ENCODE measurements around the gene MAST4. TPM values are rescaled to one million over a fixed set of nuclear protein-coding genes. Genes with fewer than 3 reads are reported as not detected.

Gene MAST4
- total and polyA plus RNA-seq, 2 of the 13 experiments (the other 11 are each of a cell fraction or from before 2014, with no cell fraction given) = 3.4 to 3.7 TPM

DNA sequence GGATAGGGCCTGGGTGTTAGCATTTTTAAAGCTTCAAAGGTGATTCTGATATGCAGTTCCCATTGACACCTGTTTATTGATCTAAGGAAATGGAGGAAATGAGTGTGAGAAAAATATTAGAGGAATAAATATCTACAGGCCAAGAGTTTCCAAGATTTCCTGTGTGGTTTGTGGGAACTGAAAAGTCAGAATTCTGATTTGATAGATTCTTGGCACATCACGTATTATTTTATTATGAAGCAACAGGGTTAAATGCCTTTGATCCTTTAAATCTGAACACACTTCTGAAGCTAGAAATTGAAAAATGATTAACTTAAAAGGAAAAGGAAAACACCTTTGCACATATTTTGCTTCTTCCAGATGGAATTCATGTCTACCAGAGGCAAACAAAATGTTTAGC, 486.7 kb downstream of the MAST4 start (continued):
- TF ChIP-seq, protein P1, sequence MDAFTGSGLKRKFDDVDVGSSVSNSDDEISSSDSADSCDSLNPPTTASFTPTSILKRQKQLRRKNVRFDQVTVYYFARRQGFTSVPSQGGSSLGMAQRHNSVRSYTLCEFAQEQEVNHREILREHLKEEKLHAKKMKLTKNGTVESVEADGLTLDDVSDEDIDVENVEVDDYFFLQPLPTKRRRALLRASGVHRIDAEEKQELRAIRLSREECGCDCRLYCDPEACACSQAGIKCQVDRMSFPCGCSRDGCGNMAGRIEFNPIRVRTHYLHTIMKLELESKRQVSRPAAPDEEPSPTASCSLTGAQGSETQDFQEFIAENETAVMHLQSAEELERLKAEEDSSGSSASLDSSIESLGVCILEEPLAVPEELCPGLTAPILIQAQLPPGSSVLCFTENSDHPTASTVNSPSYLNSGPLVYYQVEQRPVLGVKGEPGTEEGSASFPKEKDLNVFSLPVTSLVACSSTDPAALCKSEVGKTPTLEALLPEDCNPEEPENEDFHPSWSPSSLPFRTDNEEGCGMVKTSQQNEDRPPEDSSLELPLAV (CRISPR knock-in tag; conservative IDR thresholded peaks at IDR 0.05; ENCODE audit: low read depth) = no peak
- TF ChIP-seq RFXANK (CRISPR knock-in tag; IDR thresholded peaks at IDR 0.05) (no peak), ATF1 (CRISPR knock-in tag; IDR thresholded peaks at IDR 0.05) (no peak), KMT2A (CRISPR knock-in tag; IDR thresholded peaks at IDR 0.05) (no peak), ARID3A (IDR thresholded peaks at IDR 0.05; ENCODE audit: low read depth, low read length) (no peak), MIER2 (CRISPR knock-in tag; IDR thresholded peaks at IDR 0.05) (no peak)
- TF ChIP-seq, protein P2, sequence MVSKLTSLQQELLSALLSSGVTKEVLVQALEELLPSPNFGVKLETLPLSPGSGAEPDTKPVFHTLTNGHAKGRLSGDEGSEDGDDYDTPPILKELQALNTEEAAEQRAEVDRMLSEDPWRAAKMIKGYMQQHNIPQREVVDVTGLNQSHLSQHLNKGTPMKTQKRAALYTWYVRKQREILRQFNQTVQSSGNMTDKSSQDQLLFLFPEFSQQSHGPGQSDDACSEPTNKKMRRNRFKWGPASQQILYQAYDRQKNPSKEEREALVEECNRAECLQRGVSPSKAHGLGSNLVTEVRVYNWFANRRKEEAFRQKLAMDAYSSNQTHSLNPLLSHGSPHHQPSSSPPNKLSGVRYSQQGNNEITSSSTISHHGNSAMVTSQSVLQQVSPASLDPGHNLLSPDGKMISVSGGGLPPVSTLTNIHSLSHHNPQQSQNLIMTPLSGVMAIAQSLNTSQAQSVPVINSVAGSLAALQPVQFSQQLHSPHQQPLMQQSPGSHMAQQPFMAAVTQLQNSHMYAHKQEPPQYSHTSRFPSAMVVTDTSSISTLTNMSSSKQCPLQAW (CRISPR knock-in tag; IDR thresholded peaks at IDR 0.05) = no peak

DNA sequence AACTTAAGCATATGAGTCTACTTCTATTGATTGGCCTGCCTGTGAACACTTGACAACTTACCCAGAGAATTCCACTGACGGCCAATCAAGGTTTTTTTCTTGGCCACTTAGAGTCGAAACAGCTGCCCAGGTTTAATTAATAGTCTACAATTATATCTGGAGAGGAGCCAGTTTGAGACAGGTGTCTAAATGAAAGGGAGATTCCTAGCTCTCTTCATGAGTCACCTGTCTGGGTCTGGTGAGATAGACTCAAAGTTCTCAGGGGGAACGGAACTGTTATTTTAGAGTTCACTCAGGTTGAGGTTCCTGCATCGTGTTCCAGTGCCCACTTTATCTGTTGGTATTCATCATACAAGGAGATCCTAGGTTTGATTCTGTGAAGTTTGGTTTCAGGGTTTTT, 489.4 kb downstream of the MAST4 start:
- no peak overlapping the region for H2AFZ ChIP-seq (ENCODE audit: low read length)
- intact Hi-C loops (cut with micrococcal nuclease; ENCODE audit: unreplicated experiment) (no loop called here), in situ Hi-C loops (cut with HindIII; ENCODE audit: extremely low pct_ligation_motif_present, low pct_unique_long_range_greater_than_20kb) (no loop called here)
- POLR2A ChIA-PET = interaction anchor here (0.6 to 1.5 kb wide), 2 partner anchors 10 to 485 kb away, joined by 3 to 4 read pairs; no protein-coding TSS in a partner anchor
- DNase-seq (ENCODE audit: low spot score) (no peak), ATAC-seq (no peak), FAIRE-seq (no peak)
- no peak overlapping the region for H3K4me2 ChIP-seq (ENCODE audit: low read depth, low read length)
- TF ChIP-seq ZNF44 (CRISPR knock-in tag; IDR thresholded peaks at IDR 0.05) = no peak
- no peak for TF ChIP-seq MAZ (IDR thresholded peaks at IDR 0.05; ENCODE audit: borderline replicate concordance, low read depth, low read length)
- TF ChIP-seq MAZ (CRISPR knock-in tag; IDR thresholded peaks at IDR 0.05; ENCODE audit: low read depth) = no peak
- no peak for TF ChIP-seq ZFAT (CRISPR knock-in tag; conservative IDR thresholded peaks at IDR 0.05)
- no peak for TF ChIP-seq ISL2 (CRISPR knock-in tag; IDR thresholded peaks at IDR 0.05)
- TF ChIP-seq KLF9 (CRISPR knock-in tag; IDR thresholded peaks at IDR 0.05; ENCODE audit: low read depth) = no peak
- no peak for TF ChIP-seq KAT7 (CRISPR knock-in tag; IDR thresholded peaks at IDR 0.05; ENCODE audit: borderline replicate concordance)
- TF ChIP-seq RFX1 (IDR thresholded peaks at IDR 0.05) = no peak
- TF ChIP-seq TCF7 (IDR thresholded peaks at IDR 0.05; ENCODE audit: low read depth) = no peak
- TF ChIP-seq HDAC6 (IDR thresholded peaks at IDR 0.05; ENCODE audit: low read depth, low read length) = no peak
- TF ChIP-seq ZMYM2 (CRISPR knock-in tag; IDR thresholded peaks at IDR 0.05) = no peak
- BruUV-seq (replicated peaks) = no TSS peak
- no peaks in the 10 kb centered on the region for H3K27me3 ChIP-seq (ENCODE audit: control insufficient read depth in 1 of 2, insufficient read depth in 2 of 2, low read length in 2 of 2)
- H3K4me3 ChIP-seq (replicated peaks in 1 of 3; ENCODE audit: insufficient read depth in 1 of 3, low read depth in 2 of 3, low read length in 3 of 3) = no peak overlapping the region
- H4K20me1 ChIP-seq (ENCODE audit: insufficient read depth, low read length) = no peaks in the 10 kb centered on the region
- H3K9me3 ChIP-seq (ENCODE audit: low read length) = no peaks in the 10 kb centered on the region
- 86% methylated on average over 4 of the region's 4 CpGs for WGBS (ENCODE audit: low lambda C conversion rate)
- no peaks in the 10 kb centered on the region for H3K79me2 ChIP-seq (ENCODE audit: insufficient read depth, low read length)
- peaks cover under 1 to 2% of the 10 kb centered on the region in 2 experiments; a peak in 1 of 5 replicates for H3K36me3 ChIP-seq (replicated peaks in 1 of 2; ENCODE audit: control insufficient read depth in 1 of 2, insufficient read depth in 2 of 2, low read length in 2 of 2)
- H3K4me1 ChIP-seq (ENCODE audit: insufficient read depth, low read length) = no peaks in the 10 kb centered on the region
- CTCF ChIA-PET (ENCODE audit: low intra/inter-chr PET ratio, low total read pairs) = no interaction called here
- H3K9ac ChIP-seq (ENCODE audit: insufficient read depth, low read depth, low read length) = no peak overlapping the region
- no peak overlapping the region for H3K27ac ChIP-seq (ENCODE audit: extremely low read length, insufficient read depth, low read length)

Data from HepG2 (cell line).